T-helper 2 cell treated with Interferon-gamma antibody and Interleukin-4, amounts not matched to agents 5 μg/mL and 100 μg/mL, for 36 hours (primary cell): ENCODE data around the gene CLUH.

Experiments
- DNase-seq: peaks from one replicate; pipeline ENCODE4 v3.0.0; 2021; ENCODE audit warnings: low spot score
- H3K27ac Mint-ChIP-seq: one replicate; pipeline ENCODE4 v1.8.0; 2021; ENCODE audit warnings: mild to moderate bottlenecking, mixed read lengths
- H3K27me3 Mint-ChIP-seq: one replicate; pipeline ENCODE4 v1.8.0; 2021; ENCODE audit warnings: low read depth, mixed read lengths
- H3K36me3 Mint-ChIP-seq: one replicate; pipeline ENCODE4 v1.8.0; 2021; ENCODE audit warnings: low read depth, mixed read lengths
- H3K4me1 Mint-ChIP-seq: one replicate; pipeline ENCODE4 v1.8.0; 2021; ENCODE audit warnings: low read depth, mixed read lengths
- H3K4me3 Mint-ChIP-seq: one replicate; pipeline ENCODE4 v1.8.0; 2022; ENCODE audit warnings: mild to moderate bottlenecking, moderate library complexity, mixed read lengths
- H3K9me3 Mint-ChIP-seq: one replicate; pipeline ENCODE4 v1.8.0; 2021; ENCODE audit warnings: mixed read lengths

The CLUH gene

GRCh38 chr17:2711608-2712299 is at the start of gene CLUH:
Gene CLUH (minus strand): TSS chr17:2711764. CDS start chr17:2711661, 103 bp downstream.
- no peaks in the 10 kb centered on the region for H3K9me3 Mint-ChIP-seq
- H3K4me3 Mint-ChIP-seq = peak within 1 kb of the TSS; percentile 93
- H3K27ac Mint-ChIP-seq = peak within 1 kb of the TSS; percentile 88
- no peaks in the 10 kb centered on the region for H3K27me3 Mint-ChIP-seq
- H3K4me1 Mint-ChIP-seq = peaks cover 27% of the 10 kb centered on the region
- peaks cover 5% of the 10 kb centered on the region for H3K36me3 Mint-ChIP-seq
- peak; percentile 99 for DNase-seq

- Mint-ChIP-seq H3K27ac (no peak overlapping the region), H3K9me3 (no peaks in the 10 kb centered on the region), H3K36me3 (no peaks in the 10 kb centered on the region), H3K27me3 (peaks cover 34% of the 10 kb centered on the region), H3K4me1 (no peaks in the 10 kb centered on the region), H3K4me3 (no peak overlapping the region)
- no peak for DNase-seq
These were observed 47.3 kb upstream of the CLUH start for GRCh38 chr17:2758870-2759269.

DNA sequence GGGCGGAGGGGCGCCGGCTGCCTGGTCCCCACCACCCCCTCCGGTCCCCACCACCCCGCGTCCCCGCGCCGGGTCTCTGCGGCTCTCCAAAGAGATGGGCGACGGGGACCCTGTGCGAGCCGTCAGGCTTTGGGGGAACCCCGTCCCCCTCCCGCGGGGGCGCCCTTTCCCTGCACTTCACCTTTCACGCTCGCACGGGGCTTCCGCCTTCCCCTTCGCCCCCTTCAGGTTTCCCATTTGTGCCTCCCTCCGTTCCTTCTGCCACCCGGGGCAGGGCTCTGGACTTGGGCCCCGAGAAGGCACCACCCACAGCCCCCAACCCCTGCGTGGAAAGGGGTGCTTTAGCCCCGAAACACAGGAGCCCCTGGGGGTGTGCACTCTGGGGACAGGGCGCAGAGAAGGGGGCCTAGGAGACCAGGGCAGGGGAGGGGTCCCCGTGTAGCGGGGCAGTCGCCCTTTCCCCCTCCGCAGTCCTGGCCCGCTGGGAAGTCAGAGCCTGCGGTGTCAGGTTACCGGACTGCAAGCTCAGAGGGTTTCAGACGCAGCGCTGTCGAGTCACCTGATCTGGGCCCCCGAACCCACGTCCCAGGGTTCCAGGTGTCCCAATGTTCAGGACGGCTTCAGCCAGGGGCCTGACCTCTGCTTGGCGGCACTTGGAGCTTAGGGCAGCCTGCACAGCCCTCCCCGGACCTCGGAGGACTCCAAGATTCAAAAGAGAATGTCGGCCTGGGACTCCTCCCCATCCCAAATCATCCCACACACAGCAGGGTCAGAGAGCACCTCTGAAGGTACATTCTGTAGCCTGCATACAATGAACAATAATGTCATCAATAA is 44.5 kb upstream of the CLUH start:
- H3K36me3 Mint-ChIP-seq = no peaks in the 10 kb centered on the region
- H3K9me3 Mint-ChIP-seq = no peaks in the 10 kb centered on the region
- no peak overlapping the region for H3K4me3 Mint-ChIP-seq
- peaks cover 45% of the 10 kb centered on the region for H3K27me3 Mint-ChIP-seq
- H3K4me1 Mint-ChIP-seq = no peaks in the 10 kb centered on the region
- DNase-seq = no peak
- no peak overlapping the region for H3K27ac Mint-ChIP-seq

GRCh38 chr17:2751491-2751890 is 39.9 kb upstream of the CLUH start:
- Mint-ChIP-seq H3K4me1 (no peaks in the 10 kb centered on the region), H3K36me3 (no peaks in the 10 kb centered on the region), H3K4me3 (no peak overlapping the region), H3K9me3 (no peaks in the 10 kb centered on the region), H3K27ac (no peak overlapping the region), H3K27me3 (peaks cover 51% of the 10 kb centered on the region)
- DNase-seq = no peak

DNA sequence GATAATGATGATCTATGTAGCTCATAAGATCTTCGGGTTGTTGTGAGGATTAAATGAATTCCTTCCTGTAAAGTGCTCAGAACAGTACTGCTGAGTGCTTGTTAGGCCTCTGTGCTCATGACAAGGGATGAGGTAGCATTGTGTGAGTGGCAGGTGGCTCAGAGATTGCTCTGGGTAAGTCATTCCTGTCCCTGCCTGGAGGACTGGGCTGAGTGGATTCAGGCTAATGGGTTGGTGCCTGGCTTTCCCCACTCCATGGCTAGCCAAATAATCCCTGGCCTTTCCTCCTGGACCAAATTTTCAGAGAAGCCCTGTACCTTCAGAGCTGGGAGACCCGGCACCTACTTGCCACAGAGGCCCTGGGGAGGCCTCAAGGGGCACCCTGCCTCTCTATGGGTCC is 39.2 kb upstream of the CLUH start:
- no peak overlapping the region for H3K4me3 Mint-ChIP-seq
- no peak for DNase-seq
- no peaks in the 10 kb centered on the region for H3K9me3 Mint-ChIP-seq
- H3K27me3 Mint-ChIP-seq = peaks cover 48% of the 10 kb centered on the region
- H3K4me1 Mint-ChIP-seq = no peaks in the 10 kb centered on the region
- no peak overlapping the region for H3K27ac Mint-ChIP-seq
- H3K36me3 Mint-ChIP-seq = no peaks in the 10 kb centered on the region

- peaks cover 47% of the 10 kb centered on the region for H3K27me3 Mint-ChIP-seq
- H3K4me1 Mint-ChIP-seq = no peaks in the 10 kb centered on the region
- no peaks in the 10 kb centered on the region for H3K9me3 Mint-ChIP-seq
- no peak overlapping the region for H3K4me3 Mint-ChIP-seq
- no peaks in the 10 kb centered on the region for H3K36me3 Mint-ChIP-seq
- DNase-seq = peak; percentile 77
- H3K27ac Mint-ChIP-seq = no peak overlapping the region
These were observed 38.2 kb upstream of the CLUH start for GRCh38 chr17:2749784-2750181.

- Mint-ChIP-seq H3K9me3 (no peaks in the 10 kb centered on the region), H3K27ac (no peak within 1 kb of the TSS), H3K27me3 (peaks cover 47% of the 10 kb centered on the region), H3K36me3 (no peaks in the 10 kb centered on the region), H3K4me1 (no peaks in the 10 kb centered on the region), H3K4me3 (no peak within 1 kb of the TSS)
- no peak for DNase-seq
These were observed 37.7 kb upstream of the CLUH start, which contains the start of gene CCDC92B for GRCh38 chr17:2749058-2749783. Gene CCDC92B (minus strand): TSS chr17:2749652. CDS start chr17:2735145, 14,507 bp downstream.

GRCh38 chr17:2745317-2746037 is 33.9 kb upstream of the CLUH start:
- H3K27me3 Mint-ChIP-seq = peaks cover 27% of the 10 kb centered on the region
- H3K4me1 Mint-ChIP-seq = no peaks in the 10 kb centered on the region
- no peak for DNase-seq
- H3K9me3 Mint-ChIP-seq = no peaks in the 10 kb centered on the region
- no peak overlapping the region for H3K4me3 Mint-ChIP-seq
- no peak overlapping the region for H3K27ac Mint-ChIP-seq
- H3K36me3 Mint-ChIP-seq = no peaks in the 10 kb centered on the region

DNA sequence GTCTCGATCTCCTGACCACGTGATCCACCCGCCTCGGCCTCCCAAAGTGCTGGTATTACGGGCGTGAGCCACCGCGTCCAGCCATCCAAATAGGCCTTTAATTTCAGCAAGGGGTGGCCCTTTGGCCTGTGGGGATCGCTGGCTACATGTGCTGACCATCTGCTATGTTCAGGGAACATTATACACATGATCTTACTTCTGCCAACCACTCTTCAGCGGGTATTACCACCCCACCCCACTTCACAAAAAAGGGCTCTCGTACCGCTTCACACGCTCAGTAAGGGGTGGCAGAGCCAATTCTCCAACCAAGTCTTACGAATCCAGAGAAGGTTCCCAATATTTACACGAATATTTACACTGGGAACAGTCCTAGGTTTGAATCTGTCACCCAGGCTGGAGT is 26.1 kb upstream of the CLUH start:
- H3K27ac Mint-ChIP-seq = no peak overlapping the region
- no peak overlapping the region for H3K4me3 Mint-ChIP-seq
- DNase-seq = no peak
- H3K9me3 Mint-ChIP-seq = no peaks in the 10 kb centered on the region
- no peaks in the 10 kb centered on the region for H3K36me3 Mint-ChIP-seq
- H3K27me3 Mint-ChIP-seq = no peaks in the 10 kb centered on the region
- no peaks in the 10 kb centered on the region for H3K4me1 Mint-ChIP-seq

DNA sequence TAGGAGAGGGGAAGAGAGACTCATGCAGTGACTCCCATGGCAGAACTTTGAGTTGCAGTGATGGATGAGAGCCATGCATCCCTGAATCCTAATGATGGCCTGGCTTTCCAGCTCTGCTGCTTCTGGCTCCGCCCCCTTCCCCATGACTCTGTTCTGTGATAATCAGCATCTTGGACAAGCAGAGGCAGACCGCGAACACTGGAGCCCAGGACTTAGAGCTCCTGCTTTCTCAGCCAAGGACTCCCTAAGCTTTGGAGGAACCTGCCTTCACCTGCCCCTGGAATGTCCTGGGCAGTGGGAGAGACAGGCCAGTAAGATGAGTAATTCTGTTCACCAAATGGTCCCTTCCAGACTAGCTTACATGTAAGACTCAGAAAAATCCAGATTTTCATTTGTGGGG is 25.4 kb upstream of the CLUH start:
- no peak overlapping the region for H3K4me3 Mint-ChIP-seq

GRCh38 chr17:2735896-2736295 is 24.3 kb upstream of the CLUH start:
- H3K4me1 Mint-ChIP-seq = no peaks in the 10 kb centered on the region
- no peaks in the 10 kb centered on the region for H3K36me3 Mint-ChIP-seq
- no peak for DNase-seq
- H3K27ac Mint-ChIP-seq = no peak overlapping the region
- H3K9me3 Mint-ChIP-seq = no peaks in the 10 kb centered on the region
- H3K4me3 Mint-ChIP-seq = no peak overlapping the region
- no peaks in the 10 kb centered on the region for H3K27me3 Mint-ChIP-seq

More for the DNA sequence above, 25.4 kb upstream of the CLUH start:
- no peak overlapping the region for H3K27ac Mint-ChIP-seq
- no peaks in the 10 kb centered on the region for H3K9me3 Mint-ChIP-seq
- H3K4me1 Mint-ChIP-seq = no peaks in the 10 kb centered on the region
- no peaks in the 10 kb centered on the region for H3K36me3 Mint-ChIP-seq
- H3K27me3 Mint-ChIP-seq = no peaks in the 10 kb centered on the region
- DNase-seq = no peak

GRCh38 chr17:2734939-2735338 is 23.4 kb upstream of the CLUH start:
- H3K27ac Mint-ChIP-seq = no peak overlapping the region
- no peaks in the 10 kb centered on the region for H3K9me3 Mint-ChIP-seq
- H3K4me3 Mint-ChIP-seq = no peak overlapping the region
- no peaks in the 10 kb centered on the region for H3K4me1 Mint-ChIP-seq
- peaks cover 4% of the 10 kb centered on the region for H3K27me3 Mint-ChIP-seq
- no peaks in the 10 kb centered on the region for H3K36me3 Mint-ChIP-seq
- DNase-seq = no peak

DNA sequence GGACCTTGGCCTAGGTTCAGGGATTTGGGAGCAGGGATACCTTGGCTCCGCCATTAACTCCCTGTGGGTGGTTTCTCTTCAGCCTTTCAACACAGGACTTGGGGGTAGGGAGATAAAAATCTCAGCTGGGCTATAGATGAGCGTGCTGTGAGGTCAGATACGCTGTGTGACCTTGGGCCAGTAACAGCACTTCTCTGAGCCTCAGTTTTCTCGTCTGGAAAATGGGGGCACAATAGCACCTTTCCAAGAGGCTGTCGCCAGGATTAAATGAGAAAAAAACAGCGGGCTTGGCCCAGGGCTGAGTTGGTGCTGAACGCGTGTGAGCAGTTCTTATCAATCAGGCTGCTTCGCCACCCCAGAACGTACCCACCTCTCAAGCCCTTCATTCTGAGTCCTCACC is 20.2 kb upstream of the CLUH start:
- Mint-ChIP-seq H3K4me1 (no peaks in the 10 kb centered on the region), H3K27ac (no peak overlapping the region), H3K36me3 (no peaks in the 10 kb centered on the region), H3K27me3 (peaks cover 6% of the 10 kb centered on the region), H3K9me3 (no peaks in the 10 kb centered on the region), H3K4me3 (no peak overlapping the region)
- no peak for DNase-seq
